WTC11 (cell line): ENCODE data around the gene MEP1A. TPM values are rescaled to one million over a fixed set of nuclear protein-coding genes. Genes with fewer than 3 reads are reported as not detected.

Source experiments
- ATAC-seq: fragments of 200-7000 bp; cut with Tn5 transposase; 2 replicates; pipeline ENCODE4 v1.10.0; 2021; ENCODE audit warnings: mild to moderate bottlenecking, moderate library complexity
- CTCF ChIA-PET: fragments of 300-600 bp; sonication (Branson Sonifier 250); formaldehyde crosslinking; loops from one replicate; lab custom pipeline; 2021; ENCODE audit warnings: antibody characterized with exemption; lab: Charles Lee
- POLR2A ChIA-PET: fragments of 350-600 bp; sonication (Branson Sonifier 250); formaldehyde crosslinking; loops from one replicate; lab custom pipeline; 2021; ENCODE audit warnings: antibody characterized with exemption; lab: Charles Lee
- DNase-seq: peaks from one replicate; pipeline ENCODE4 v3.0.0; 2021; ENCODE audit warnings: low spot score
- H3K27ac Mint-ChIP-seq: 2 replicates; pipeline ENCODE4 v1.8.0; 2021; ENCODE audit warnings: mixed read lengths
- H3K27me3 Mint-ChIP-seq: 2 replicates; pipeline ENCODE4 v1.8.0; 2021; ENCODE audit warnings: low read depth, mild to moderate bottlenecking, moderate library complexity, mixed read lengths
- H3K36me3 Mint-ChIP-seq: 2 replicates; pipeline ENCODE4 v1.8.0; 2021; ENCODE audit warnings: mixed read lengths
- H3K4me1 Mint-ChIP-seq: 2 replicates; pipeline ENCODE4 v1.8.0; 2022; ENCODE audit warnings: mixed read lengths
- H3K4me3 Mint-ChIP-seq: 2 replicates; pipeline ENCODE4 v1.8.0; 2021; ENCODE audit warnings: mild to moderate bottlenecking, moderate library complexity, mixed read lengths
- H3K9me3 Mint-ChIP-seq: 2 replicates; pipeline ENCODE4 v1.8.0; 2021; ENCODE audit warnings: mixed read lengths
- ARID4B ChIP-seq: sonication (generic); formaldehyde crosslinking; IDR thresholded peaks from 2 replicates; pipeline ENCODE4 v1.8.0; 2023; ENCODE audit warnings: missing genetic modification reagents, mild to moderate bottlenecking, borderline replicate concordance
- ATF6 ChIP-seq: sonication (generic); formaldehyde crosslinking; IDR thresholded peaks from 2 replicates; pipeline ENCODE4 v1.8.1; 2023; ENCODE audit warnings: mild to moderate bottlenecking, missing genetic modification reagents
- FOXJ3 ChIP-seq: sonication (generic); formaldehyde crosslinking; IDR thresholded peaks from 2 replicates; pipeline ENCODE4 v1.9.0; 2021; ENCODE audit warnings: missing genetic modification reagents, mild to moderate bottlenecking, borderline replicate concordance
- FOXK1 ChIP-seq: sonication (generic); formaldehyde crosslinking; IDR thresholded peaks from 2 replicates; pipeline ENCODE4 v1.8.0; 2022; ENCODE audit warnings: mild to moderate bottlenecking, moderate library complexity, missing genetic modification reagents
- NFYB ChIP-seq: sonication (generic); formaldehyde crosslinking; conservative IDR thresholded peaks from 2 replicates; pipeline ENCODE4 v1.8.0; 2022; ENCODE audit warnings: low read depth, missing genetic modification reagents
- NR1H2 ChIP-seq: sonication (generic); formaldehyde crosslinking; IDR thresholded peaks from 2 replicates; pipeline ENCODE4 v1.9.0; 2021; ENCODE audit warnings: mild to moderate bottlenecking, moderate library complexity, missing genetic modification reagents
- PRDM15 ChIP-seq: sonication (generic); formaldehyde crosslinking; IDR thresholded peaks from 2 replicates; pipeline ENCODE4 v1.8.0; 2022; ENCODE audit warnings: missing genetic modification reagents
- PREB ChIP-seq: sonication (generic); formaldehyde crosslinking; IDR thresholded peaks from 2 replicates; pipeline ENCODE4 v1.8.1; 2022; ENCODE audit warnings: mild to moderate bottlenecking, missing genetic modification reagents, moderate library complexity, borderline replicate concordance
- ZNF317 ChIP-seq: sonication (generic); formaldehyde crosslinking; IDR thresholded peaks from 2 replicates; pipeline ENCODE4 v1.8.1; 2023; ENCODE audit warnings: low read depth, mild to moderate bottlenecking, moderate library complexity, missing genetic modification reagents, borderline replicate concordance
- ZNF671 ChIP-seq: fragments of 250-450 bp; sonication (Bioruptor Pico); IDR thresholded peaks from 2 replicates; pipeline ENCODE4 v1.8.0; 2021; ENCODE audit warnings: mild to moderate bottlenecking
- ZSCAN18 ChIP-seq: fragments of 250-450 bp; sonication (Bioruptor Pico); IDR thresholded peaks from 2 replicates; pipeline ENCODE4 v2.1.2; 2022; ENCODE audit warnings: mild to moderate bottlenecking, moderate library complexity
- total RNA-seq: library from RNA; stranded (reverse); gene quantifications from 3 replicates; pipeline ENCODE4 v1.2.3, GENCODE V29; 2021
- TF ChIP-seq, protein P1 (sequence below): sonication (generic); formaldehyde crosslinking; conservative IDR thresholded peaks from 2 replicates; pipeline ENCODE4 v1.8.1; 2022; ENCODE audit warnings: mild to moderate bottlenecking, missing genetic modification reagents
- TF ChIP-seq, protein P2 (sequence below): sonication (generic); formaldehyde crosslinking; IDR thresholded peaks from 2 replicates; pipeline ENCODE4 v1.8.0; 2023; ENCODE audit warnings: missing genetic modification reagents

Gene MEP1A
- total RNA-seq, 1 experiment from 2014 or later, result 0.09 TPM

GRCh38 chr6:46888031-46888430 lies 94.8 kb downstream of the MEP1A start:
- ATAC-seq (no peak), DNase-seq (no peak)
- TF ChIP-seq FOXK1 (CRISPR knock-in tag), result no peak
- no peak for TF ChIP-seq ATF6 (CRISPR knock-in tag)
- no peak for TF ChIP-seq ZNF671 (CRISPR knock-in tag)
- no peak for TF ChIP-seq ZSCAN18 (CRISPR knock-in tag)
- TF ChIP-seq, protein P1, sequence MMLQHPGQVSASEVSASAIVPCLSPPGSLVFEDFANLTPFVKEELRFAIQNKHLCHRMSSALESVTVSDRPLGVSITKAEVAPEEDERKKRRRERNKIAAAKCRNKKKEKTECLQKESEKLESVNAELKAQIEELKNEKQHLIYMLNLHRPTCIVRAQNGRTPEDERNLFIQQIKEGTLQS (CRISPR knock-in tag), result no peak
- no peak for TF ChIP-seq NR1H2 (CRISPR knock-in tag)
- TF ChIP-seq PREB, result no peak
- TF ChIP-seq FOXJ3 (CRISPR knock-in tag), result no peak
- TF ChIP-seq ARID4B, result no peak
- TF ChIP-seq ZNF317, result no peak
- no peak for TF ChIP-seq PRDM15
- no peak for TF ChIP-seq NFYB (CRISPR knock-in tag)
- TF ChIP-seq, protein P2, sequence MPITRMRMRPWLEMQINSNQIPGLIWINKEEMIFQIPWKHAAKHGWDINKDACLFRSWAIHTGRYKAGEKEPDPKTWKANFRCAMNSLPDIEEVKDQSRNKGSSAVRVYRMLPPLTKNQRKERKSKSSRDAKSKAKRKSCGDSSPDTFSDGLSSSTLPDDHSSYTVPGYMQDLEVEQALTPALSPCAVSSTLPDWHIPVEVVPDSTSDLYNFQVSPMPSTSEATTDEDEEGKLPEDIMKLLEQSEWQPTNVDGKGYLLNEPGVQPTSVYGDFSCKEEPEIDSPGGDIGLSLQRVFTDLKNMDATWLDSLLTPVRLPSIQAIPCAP (CRISPR knock-in tag), result no peak
- no peak overlapping the region for H3K27ac Mint-ChIP-seq
- H3K4me1 Mint-ChIP-seq, result no peaks in the 10 kb centered on the region
- CTCF ChIA-PET, result no interaction called here
- POLR2A ChIA-PET, result no interaction called here
- H3K27me3 Mint-ChIP-seq, result no peaks in the 10 kb centered on the region; the same call in 1 of the 2 replicates
- H3K36me3 Mint-ChIP-seq, result no peaks in the 10 kb centered on the region
- no peak overlapping the region for H3K4me3 Mint-ChIP-seq
- H3K9me3 Mint-ChIP-seq, result no peaks in the 10 kb centered on the region
